H1 (cell line): Measurements from ENCODE around the gene IQCF5. TPM values are rescaled to one million over a fixed set of nuclear protein-coding genes. Genes with fewer than 3 reads are reported as not detected.

Source experiments
- ATF3 ChIP-seq: IDR thresholded peaks from 2 replicates; pipeline ENCODE4 v1.6.1; 2011; ENCODE audit warnings: low read depth, mild to moderate bottlenecking, low read length; ENCODE audit not compliant: insufficient read depth
- BACH1 ChIP-seq: IDR thresholded peaks from 2 replicates; pipeline ENCODE4 v1.6.1; 2012; ENCODE audit warnings: low read length, improper control_type of control experiment
- BCL11A ChIP-seq, 2 experiments: IDR thresholded peaks; one replicate each; pipeline ENCODE4 v1.6.1; 2011; ENCODE audit warnings: low read depth in 2 of 2, low read length in 2 of 2, mild to moderate bottlenecking in 2 of 2
- CBX8 ChIP-seq: fragments of 300-800, 300-1000 bp; sonication (generic); IDR thresholded peaks from 2 replicates; pipeline ENCODE4 v1.7.1; 2016; ENCODE audit warnings: low read depth, low read length, borderline replicate concordance
- CHD7 ChIP-seq: fragments of 300-600 bp; sonication (generic); IDR thresholded peaks from 2 replicates; pipeline ENCODE4 v1.7.1; 2012; ENCODE audit warnings: low read length, moderate library complexity, mild to moderate bottlenecking, inconsistent platforms; ENCODE audit not compliant: insufficient replicate concordance
- E2F6 ChIP-seq: IDR thresholded peaks from 2 replicates; pipeline ENCODE4 v1.6.1; 2012; ENCODE audit warnings: inconsistent platforms
- KDM4A ChIP-seq: IDR thresholded peaks from one replicate; pipeline ENCODE4 v1.7.1; 2012; ENCODE audit warnings: low read depth, mild to moderate bottlenecking, moderate library complexity, low read length, inconsistent platforms; ENCODE audit not compliant: severe bottlenecking
- PHF8 ChIP-seq: fragments of 200-600 bp; sonication (generic); conservative IDR thresholded peaks from 2 replicates; pipeline ENCODE4 v1.7.1; 2012; ENCODE audit warnings: low read depth, mild to moderate bottlenecking, inconsistent platforms, low read length, moderate library complexity
- POU5F1 ChIP-seq: IDR thresholded peaks from 2 replicates; pipeline ENCODE4 v1.6.1; 2011; ENCODE audit warnings: low read depth, mild to moderate bottlenecking, low read length, moderate library complexity
- TBP ChIP-seq: IDR thresholded peaks from 2 replicates; pipeline ENCODE4 v1.6.1; 2011; ENCODE audit warnings: low read depth, low read length, improper control_type of control experiment
- ZNF274 ChIP-seq: IDR thresholded peaks from 2 replicates; pipeline ENCODE4 v1.7.0; 2012; ENCODE audit warnings: low read length, borderline replicate concordance; ENCODE audit errors: extremely low read depth
- polyA plus RNA-seq, 7 experiments: library from polyadenylated mRNA; depleted of rRNA in 3 of 7; stranded (reverse) in 5 of 7; unstranded in 2 of 7; fragments of >200 nt in 5 of 7; fragments of 200-250 nt in 2 of 7; gene quantifications; 1 replicate in 5 of 7; 2 replicates in 1 of 7; 4 replicates in 1 of 7; pipeline versions ENCODE4 v1.2.1 to v1.2.3, GENCODE V29; 2011 to 2013; ENCODE audit warnings: missing spikeins in 2 of 7, mixed read lengths in 2 of 7
- total RNA-seq: library from RNA; stranded (reverse); fragmentation: NEBNext Ultra II Directional; extraction: Animal tissue kit (Norgen Biotek cat#: 25700); gene quantifications from 2 replicates; pipeline ENCODE4 v1.2.1, GENCODE V29; 2021

The IQCF5 gene
- total and polyA plus RNA-seq, 2 of the 8 experiments (the other 6 are each of a cell fraction or from before 2014, with no cell fraction given), result not detected

- TF ChIP-seq CHD7 (no peak), E2F6 (no peak), TBP (no peak), BACH1 (no peak), ATF3 (no peak), POU5F1 (no peak), KDM4A (no peak), PHF8 (no peak), CBX8 (no peak), ZNF274 (no peak), BCL11A (IDR thresholded peaks at IDR 0.05; ENCODE audit: low read depth in 2 of 2, low read length in 2 of 2) (no peak)
Measured at GRCh38 chr3:51869304-51869703, 6.1 kb downstream of the IQCF5 start (continued).
